Left forelimb (tissue), 1 donor: Measurements from ENCODE around the gene PHIP.
"Not testable (repeated sequence)": the region's sequence is repeated elsewhere in the genome, so short reads cannot be mapped to it uniquely, and the experiment has no call there.

Source experiments
- DNase-seq: peaks from one replicate; pipeline ENCODE4 v3.0.0-alpha.2; 2018; ENCODE audit warnings: low spot score

Gene PHIP

GRCh38 chr6:78925317-78925716, 152.7 kb downstream of the PHIP start:
- no peak for DNase-seq

GRCh38 chr6:78921168-78921567, 156.9 kb downstream of the PHIP start:
- DNase-seq, result not testable (repeated sequence)

- no peak for DNase-seq
These were observed 160.3 kb downstream of the PHIP start for GRCh38 chr6:78917788-78918187.

- no peak for DNase-seq
These were observed 161.6 kb downstream of the PHIP start for GRCh38 chr6:78916411-78916810.

- no peak for DNase-seq
These were observed 166.7 kb downstream of the PHIP start for GRCh38 chr6:78911218-78911940.

GRCh38 chr6:78910591-78911171, 167.4 kb downstream of the PHIP start:
- DNase-seq, result peak; percentile 61

- no peak for DNase-seq
These were observed 168.0 kb downstream of the PHIP start for GRCh38 chr6:78910010-78910409.

GRCh38 chr6:78909391-78909790, 168.7 kb downstream of the PHIP start:
- DNase-seq, result no peak

GRCh38 chr6:78908621-78909020, 169.4 kb downstream of the PHIP start:
- no peak for DNase-seq

GRCh38 chr6:78896227-78896626, 181.8 kb downstream of the PHIP start:
- DNase-seq, result no peak

- not testable (repeated sequence) for DNase-seq
These were observed 188.2 kb downstream of the PHIP start for GRCh38 chr6:78889901-78890300.
